ENCODE data around the gene TRAF1.

The TRAF1 gene

DNA sequence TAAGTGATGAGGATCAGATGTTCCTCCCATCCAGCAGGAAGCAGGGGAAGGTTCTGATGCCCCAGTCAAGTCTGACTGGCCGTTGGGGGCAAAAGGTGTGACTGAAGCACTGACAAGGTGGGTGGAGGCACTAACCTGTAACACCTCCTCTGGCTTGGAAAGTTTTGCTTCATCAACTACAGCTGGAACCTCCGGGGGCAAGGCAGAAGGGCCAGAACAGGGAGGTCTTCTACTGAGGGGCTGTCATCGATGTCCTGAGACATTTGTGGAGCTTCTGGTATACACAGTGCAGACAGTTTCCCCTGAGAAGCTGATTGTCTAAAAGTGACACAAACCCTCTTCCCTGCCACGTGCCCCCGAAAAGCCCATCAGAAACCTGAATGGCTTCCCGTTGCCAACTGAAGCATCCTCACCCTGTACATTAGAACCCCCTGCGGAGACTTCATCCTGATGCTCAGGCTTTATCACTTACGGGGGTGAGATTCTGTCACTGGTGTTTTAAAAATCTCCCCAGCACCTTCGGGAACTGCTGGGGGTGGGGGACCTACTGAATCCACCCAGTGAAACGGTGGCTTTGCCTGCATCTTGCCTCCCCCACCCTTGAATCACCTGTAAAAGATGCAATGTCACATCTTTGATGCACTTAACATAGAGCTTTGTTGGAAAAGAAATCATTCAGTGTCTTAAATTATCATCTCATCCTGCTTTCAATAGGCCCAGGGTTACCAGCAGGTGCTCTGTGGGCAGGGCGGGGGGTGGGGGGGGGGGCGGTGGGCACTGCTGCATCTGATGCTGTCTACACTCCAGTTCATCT is 24.6 kb downstream of the TRAF1 start:
- TF ChIP-seq, protein P1, sequence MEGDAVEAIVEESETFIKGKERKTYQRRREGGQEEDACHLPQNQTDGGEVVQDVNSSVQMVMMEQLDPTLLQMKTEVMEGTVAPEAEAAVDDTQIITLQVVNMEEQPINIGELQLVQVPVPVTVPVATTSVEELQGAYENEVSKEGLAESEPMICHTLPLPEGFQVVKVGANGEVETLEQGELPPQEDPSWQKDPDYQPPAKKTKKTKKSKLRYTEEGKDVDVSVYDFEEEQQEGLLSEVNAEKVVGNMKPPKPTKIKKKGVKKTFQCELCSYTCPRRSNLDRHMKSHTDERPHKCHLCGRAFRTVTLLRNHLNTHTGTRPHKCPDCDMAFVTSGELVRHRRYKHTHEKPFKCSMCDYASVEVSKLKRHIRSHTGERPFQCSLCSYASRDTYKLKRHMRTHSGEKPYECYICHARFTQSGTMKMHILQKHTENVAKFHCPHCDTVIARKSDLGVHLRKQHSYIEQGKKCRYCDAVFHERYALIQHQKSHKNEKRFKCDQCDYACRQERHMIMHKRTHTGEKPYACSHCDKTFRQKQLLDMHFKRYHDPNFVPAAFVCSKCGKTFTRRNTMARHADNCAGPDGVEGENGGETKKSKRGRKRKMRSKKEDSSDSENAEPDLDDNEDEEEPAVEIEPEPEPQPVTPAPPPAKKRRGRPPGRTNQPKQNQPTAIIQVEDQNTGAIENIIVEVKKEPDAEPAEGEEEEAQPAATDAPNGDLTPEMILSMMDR (conservative IDR thresholded peaks at IDR 0.05), result no peak
- no peak overlapping the region for H3K27ac ChIP-seq

DNA sequence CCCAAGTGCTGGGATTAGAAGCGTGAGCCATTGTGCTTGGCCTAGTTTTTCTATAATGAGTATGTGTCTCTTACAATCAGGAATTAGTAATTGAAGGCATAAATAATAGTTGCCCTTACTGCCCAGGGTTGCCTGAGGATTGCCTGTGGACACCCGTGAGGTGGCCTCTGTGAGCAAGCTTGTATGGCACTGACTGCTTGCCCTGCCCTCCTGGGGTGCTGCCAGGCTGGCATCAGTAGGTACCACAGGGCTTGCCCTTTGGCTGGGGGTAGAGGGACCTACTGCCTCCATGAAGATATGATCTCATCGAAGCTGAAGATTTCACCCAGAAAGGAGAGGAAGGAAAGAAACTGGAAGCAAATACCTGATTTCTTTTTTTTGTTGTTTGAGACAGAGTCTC is 25.8 kb downstream of the TRAF1 start:
- no peak overlapping the region for H3K27ac ChIP-seq
- TF ChIP-seq, protein P1 (conservative IDR thresholded peaks at IDR 0.05), result no peak

DNA sequence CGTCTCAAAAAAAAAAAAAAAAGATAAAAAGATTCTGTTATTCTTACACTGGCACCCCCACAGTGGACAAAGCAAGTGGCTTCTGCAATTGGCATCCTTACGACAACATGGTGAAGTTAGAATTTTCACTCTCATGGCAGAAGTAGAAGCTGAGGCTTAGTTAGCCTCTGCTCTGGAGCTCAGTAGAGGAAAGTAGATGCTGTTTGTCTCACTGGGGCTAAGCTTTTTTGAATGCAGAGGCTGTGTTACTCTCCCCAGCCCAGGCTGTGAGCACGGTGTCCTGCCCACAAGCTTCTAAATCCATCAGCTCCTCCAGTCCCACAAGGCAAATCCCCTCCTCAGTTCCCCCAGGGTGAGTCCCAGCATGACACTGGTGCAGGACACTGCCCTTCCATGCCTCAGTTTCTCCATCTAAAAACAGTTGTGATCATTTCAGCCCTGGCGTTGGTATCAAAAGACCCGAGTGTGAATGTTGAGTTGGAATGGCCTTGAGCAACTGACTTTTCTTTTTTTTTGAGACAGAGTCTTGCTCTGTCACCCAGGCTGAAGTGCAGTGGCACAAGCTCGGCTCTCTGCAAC is 27.0 kb downstream of the TRAF1 start:
- H3K27ac ChIP-seq, result no peak overlapping the region
- TF ChIP-seq, protein P1 (conservative IDR thresholded peaks at IDR 0.05), result no peak

DNA sequence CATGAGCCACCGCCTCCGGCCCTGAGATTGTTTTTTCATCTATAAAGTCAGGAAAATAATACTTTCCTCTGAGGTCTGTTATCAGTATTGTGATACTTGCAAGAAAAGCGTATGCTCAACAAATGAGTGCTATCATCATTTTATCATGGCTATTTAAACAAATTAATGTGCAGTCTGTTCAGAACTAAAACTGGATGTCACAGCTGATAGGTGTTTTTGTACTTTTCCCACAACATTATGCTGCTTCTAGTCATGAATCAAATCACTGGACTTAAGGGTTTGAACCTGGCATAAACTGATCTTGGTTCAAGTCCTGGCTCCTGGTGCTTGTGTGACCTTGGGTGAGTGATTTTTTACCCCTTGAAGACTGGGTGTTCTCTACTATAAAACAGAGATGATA is 28.2 kb downstream of the TRAF1 start:
- H3K27ac ChIP-seq, result no peak overlapping the region
- TF ChIP-seq, protein P1 (conservative IDR thresholded peaks at IDR 0.05), result no peak

DNA sequence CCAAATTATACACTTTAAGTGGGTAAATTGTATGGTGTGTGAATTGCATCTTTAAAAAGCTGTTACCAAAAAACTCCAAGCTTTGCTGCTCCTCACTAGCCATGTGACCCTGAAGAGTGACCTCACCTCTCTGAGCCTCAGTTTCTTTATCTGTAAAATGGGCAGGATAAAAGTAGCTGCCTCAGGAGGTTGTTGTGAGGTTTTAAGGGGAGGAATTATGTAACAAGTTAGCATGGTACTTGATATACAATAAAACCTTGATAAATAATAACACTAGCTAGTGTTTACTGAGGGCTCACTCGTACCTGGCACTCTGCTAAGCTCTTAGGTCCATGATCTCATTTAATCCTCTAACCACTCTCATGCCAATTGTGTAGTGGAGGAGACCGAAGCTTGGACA is 30.6 kb downstream of the TRAF1 start:
- TF ChIP-seq, protein P1 (conservative IDR thresholded peaks at IDR 0.05), result no peak
- no peak overlapping the region for H3K27ac ChIP-seq

DNA sequence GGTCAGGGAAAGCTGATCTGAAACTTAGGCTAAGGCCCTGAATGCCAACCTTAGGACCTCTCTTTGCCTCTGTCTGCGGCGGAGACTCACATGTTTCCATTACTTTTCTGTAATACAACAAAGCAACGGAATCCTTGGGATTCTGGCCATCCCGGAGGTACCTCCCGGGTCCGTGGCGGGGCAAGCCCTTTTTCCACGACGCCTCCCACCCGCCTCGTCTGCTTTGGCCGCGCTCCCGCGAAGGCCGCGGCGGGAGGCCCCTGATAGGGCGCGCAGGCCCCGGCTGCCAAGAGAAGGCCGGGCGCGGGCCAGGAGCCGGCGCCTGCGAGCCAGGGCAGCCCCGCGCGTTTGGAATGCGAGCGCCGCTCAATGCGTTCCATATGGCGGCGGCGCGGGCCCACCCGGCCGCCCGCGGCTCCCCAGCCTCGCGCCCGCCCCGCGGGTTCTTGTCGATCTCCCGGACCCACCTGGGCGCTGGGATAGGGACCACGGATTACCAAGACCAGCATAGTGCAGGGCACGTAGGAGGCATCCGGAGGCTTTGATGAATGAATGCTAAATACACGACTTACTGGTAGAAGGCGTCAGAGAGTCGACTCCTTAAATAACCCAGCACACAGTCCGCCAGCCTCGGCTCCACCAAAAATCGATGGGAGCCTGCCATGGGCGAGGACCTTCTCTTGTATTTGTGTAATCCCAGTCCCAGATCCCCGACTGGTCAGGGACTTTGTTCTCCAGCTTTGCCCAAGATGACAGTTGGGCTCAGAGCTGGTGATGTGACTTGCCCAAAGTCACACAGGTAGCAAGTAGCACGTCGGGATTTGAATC is 32.1 kb downstream of the TRAF1 start:
- TF ChIP-seq, protein P1 (conservative IDR thresholded peaks at IDR 0.05), result no peak
- no peak overlapping the region for H3K27ac ChIP-seq

Measured in VCaP (cell line).